CD14-positive monocyte (primary cell): ENCODE measurements around the gene POFUT2. TPM values are rescaled to one million over a fixed set of nuclear protein-coding genes. Genes with fewer than 3 reads are reported as not detected.

Experiments
- DNase-seq, 3 donors: peaks; one replicate each; pipeline ENCODE4 v3.0.0-alpha.2; 2011 to 2022
- H2AFZ ChIP-seq: 2 replicates; pipeline ENCODE4 v1.6.0; 2012; ENCODE audit warnings: mild to moderate bottlenecking, low read depth, low read length, inconsistent platforms; ENCODE audit not compliant: insufficient read depth, poor library complexity, severe bottlenecking
- H3K27ac ChIP-seq, 2 donors: 1 replicate in 1 of 2; 2 replicates in 1 of 2; pipeline ENCODE4 v1.5.1; 2012 to 2013; ENCODE audit warnings: low read length in 2 of 2, control low read depth in 1 of 2, inconsistent platforms in 1 of 2, low read depth in 1 of 2, mild to moderate bottlenecking in 1 of 2
- H3K27me3 ChIP-seq, 2 donors: one replicate each; pipeline versions ENCODE4 v1.6.0 to v1.6.1; 2011 to 2013; ENCODE audit warnings: low read length in 2 of 2; ENCODE audit not compliant: control insufficient read depth in 2 of 2, insufficient read depth in 2 of 2
- H3K36me3 ChIP-seq, 2 donors: replicated peaks in 1 of 2; 1 replicate in 1 of 2; 2 replicates in 1 of 2; pipeline versions ENCODE4 v1.5.1 to v1.6.1; 2012 to 2013; ENCODE audit warnings: low read length in 2 of 2, control low read depth in 1 of 2, inconsistent platforms in 1 of 2, mild to moderate bottlenecking in 1 of 2; ENCODE audit not compliant: insufficient read depth in 2 of 2, control insufficient read depth in 1 of 2
- H3K4me1 ChIP-seq, 2 donors: 1 replicate in 1 of 2; 2 replicates in 1 of 2; pipeline versions ENCODE4 v1.5.1 to v1.6.1; 2012 to 2013; ENCODE audit warnings: low read length in 2 of 2, control low read depth in 1 of 2, inconsistent platforms in 1 of 2, mild to moderate bottlenecking in 1 of 2, moderate library complexity in 1 of 2; ENCODE audit not compliant: insufficient read depth in 2 of 2, control insufficient read depth in 1 of 2
- H3K4me2 ChIP-seq: replicated peaks from 2 replicates; pipeline ENCODE3; 2012; ENCODE audit warnings: low read length, moderate library complexity, mild to moderate bottlenecking; ENCODE audit not compliant: poor library complexity, severe bottlenecking; ENCODE audit errors: extremely low read depth
- H3K4me3 ChIP-seq, 3 experiments: fragments of 200-600 bp in 1 of 3; sonication (generic) in 1 of 3; replicated peaks in 1 of 3; 1 replicate in 2 of 3; 2 replicates in 1 of 3; pipeline ENCODE4 v1.5.1; 2011 to 2013; ENCODE audit warnings: low read length in 3 of 3, mild to moderate bottlenecking in 3 of 3, control low read depth in 2 of 3, low read depth in 2 of 3, inconsistent platforms in 1 of 3, moderate library complexity in 1 of 3
- H3K79me2 ChIP-seq: 2 replicates; pipeline ENCODE4 v1.6.0; 2012; ENCODE audit warnings: mild to moderate bottlenecking, control low read depth, inconsistent platforms, low read length, moderate library complexity; ENCODE audit not compliant: insufficient read depth
- H3K9ac ChIP-seq: 2 replicates; pipeline ENCODE4 v1.6.0; 2017; ENCODE audit warnings: low read length, mild to moderate bottlenecking; ENCODE audit not compliant: insufficient read depth, poor library complexity, severe bottlenecking
- H3K9me3 ChIP-seq, 2 donors: replicated peaks in 1 of 2; 1 replicate in 1 of 2; 2 replicates in 1 of 2; pipeline versions ENCODE4 v1.5.1 to v1.6.1; 2012 to 2013; ENCODE audit warnings: low read length in 2 of 2, control low read depth in 1 of 2; ENCODE audit not compliant: control insufficient read depth in 1 of 2, insufficient read depth in 1 of 2
- H4K20me1 ChIP-seq: 2 replicates; pipeline ENCODE4 v1.6.0; 2012; ENCODE audit warnings: mild to moderate bottlenecking, low read length, control low read depth, moderate library complexity; ENCODE audit not compliant: insufficient read depth
- H3K27ac Mint-ChIP-seq, 7 donors: one replicate each; pipeline ENCODE4 v1.8.0; 2020; ENCODE audit warnings: mild to moderate bottlenecking in 7 of 7, mixed read lengths in 7 of 7, moderate library complexity in 6 of 7, inconsistent platforms in 2 of 7
- H3K27me3 Mint-ChIP-seq, 3 donors: one replicate each; pipeline ENCODE4 v1.8.0; 2021 to 2022; ENCODE audit warnings: low read depth in 3 of 3, mild to moderate bottlenecking in 3 of 3, mixed read lengths in 3 of 3, moderate library complexity in 3 of 3, inconsistent platforms in 1 of 3
- H3K36me3 Mint-ChIP-seq, 2 donors: one replicate each; pipeline ENCODE4 v1.8.0; 2020; ENCODE audit warnings: mixed read lengths in 2 of 2, inconsistent platforms in 1 of 2, mild to moderate bottlenecking in 1 of 2
- H3K4me1 Mint-ChIP-seq: one replicate; pipeline ENCODE4 v1.8.0; 2020; ENCODE audit warnings: mild to moderate bottlenecking, mixed read lengths
- H3K4me3 Mint-ChIP-seq, 2 donors: one replicate each; pipeline ENCODE4 v1.8.0; 2020; ENCODE audit warnings: mild to moderate bottlenecking in 2 of 2, mixed read lengths in 2 of 2, moderate library complexity in 1 of 2
- H3K9me3 Mint-ChIP-seq, 7 donors: one replicate each; pipeline ENCODE4 v1.8.0; 2020 to 2022; ENCODE audit warnings: mixed read lengths in 7 of 7, mild to moderate bottlenecking in 6 of 7, moderate library complexity in 6 of 7, inconsistent platforms in 2 of 7
- CTCF ChIP-seq: fragments of 200-600 bp; IDR thresholded peaks from one replicate; pipeline ENCODE4 v1.8.0; 2022; ENCODE audit warnings: antibody characterized with exemption, mild to moderate bottlenecking
- WGBS: methylation state at CpG from one replicate; pipeline ENCODE4 v1.1.5; 2013; ENCODE audit warnings: missing lambda C conversion rate; ENCODE audit not compliant: insufficient coverage; 5-methylcytosine and 5-hydroxymethylcytosine counted together
- intact Hi-C, 2 donors: fragments of 100-400 bp; cut with micrococcal nuclease; formaldehyde crosslinking; loops; one replicate each; pipeline versions ENCODE4 v1.15.0 to v1.15.1; 2023
- polyA plus RNA-seq, 3 donors: library from polyadenylated mRNA; depleted of rRNA in 1 of 3; unstranded in 2 of 3; stranded (reverse) in 1 of 3; fragments of 300-500 nt in 2 of 3; fragments of >200 nt in 1 of 3; fragmentation: Illumina TruSeq in 2 of 3; gene quantifications; 1 replicate in 2 of 3; 2 replicates in 1 of 3; pipeline ENCODE4 v1.2.3, GENCODE V29; 2012 to 2021

Gene POFUT2
- polyA plus RNA-seq, 3 donors = 1.8 to 21.3 (median 2.8) TPM

- H3K9ac ChIP-seq = no peak overlapping the region
- no peak for DNase-seq
- no peak overlapping the region for H3K27ac ChIP-seq
- no peaks in the 10 kb centered on the region for H3K9me3 ChIP-seq
- WGBS = no CpG with 5 or more reads among the region's 14 CpGs
- no peak overlapping the region for H2AFZ ChIP-seq
- H3K4me3 ChIP-seq = no peak overlapping the region
- no peaks in the 10 kb centered on the region for H3K4me1 ChIP-seq
- H3K4me2 ChIP-seq = no peak overlapping the region
- H3K36me3 ChIP-seq = no peaks in the 10 kb centered on the region
- Mint-ChIP-seq H3K4me1 (no peaks in the 10 kb centered on the region), H3K27me3 (peaks cover 0 to 7% (median 1%) of the 10 kb centered on the region in 3 donors), H3K36me3 (no peaks in the 10 kb centered on the region), H3K4me3 (no peak overlapping the region), H3K9me3 (no peaks in the 10 kb centered on the region), H3K27ac (no peak overlapping the region)
- H3K27me3 ChIP-seq = no peaks in the 10 kb centered on the region
- TF ChIP-seq CTCF = no peak
- no peaks in the 10 kb centered on the region for H4K20me1 ChIP-seq
- intact Hi-C loops = no loop called here
- no peaks in the 10 kb centered on the region for H3K79me2 ChIP-seq
These were observed 47.6 kb upstream of the POFUT2 start for GRCh38 chr21:45335151-45335760.

- no peak overlapping the region for H3K27ac Mint-ChIP-seq
- no peaks in the 10 kb centered on the region for H3K36me3 ChIP-seq
- no peaks in the 10 kb centered on the region for H3K79me2 ChIP-seq
- H3K4me3 Mint-ChIP-seq = no peak overlapping the region
- no peak overlapping the region for H2AFZ ChIP-seq
- TF ChIP-seq CTCF = no peak
- H3K9me3 Mint-ChIP-seq = no peaks in the 10 kb centered on the region
- H3K27me3 ChIP-seq = no peaks in the 10 kb centered on the region
- H3K4me1 ChIP-seq = no peaks in the 10 kb centered on the region
- H3K4me3 ChIP-seq = no peak overlapping the region
- 95% methylated on average over 9 of the region's 9 CpGs for WGBS
- H3K4me2 ChIP-seq = no peak overlapping the region
- no peak overlapping the region for H3K9ac ChIP-seq
- no peaks in the 10 kb centered on the region for H3K36me3 Mint-ChIP-seq
- DNase-seq = no peak
- no peaks in the 10 kb centered on the region for H3K9me3 ChIP-seq
- no peaks in the 10 kb centered on the region for H3K4me1 Mint-ChIP-seq
- intact Hi-C loops = no loop called here
- H3K27me3 Mint-ChIP-seq = peaks cover 0 to 7% (median 1%) of the 10 kb centered on the region in 3 donors
- H3K27ac ChIP-seq = no peak overlapping the region
- H4K20me1 ChIP-seq = no peaks in the 10 kb centered on the region
These were observed 46.9 kb upstream of the POFUT2 start for GRCh38 chr21:45334591-45335081.
